Measurements from ENCODE around the gene FBXL14.

The FBXL14 gene

DNA sequence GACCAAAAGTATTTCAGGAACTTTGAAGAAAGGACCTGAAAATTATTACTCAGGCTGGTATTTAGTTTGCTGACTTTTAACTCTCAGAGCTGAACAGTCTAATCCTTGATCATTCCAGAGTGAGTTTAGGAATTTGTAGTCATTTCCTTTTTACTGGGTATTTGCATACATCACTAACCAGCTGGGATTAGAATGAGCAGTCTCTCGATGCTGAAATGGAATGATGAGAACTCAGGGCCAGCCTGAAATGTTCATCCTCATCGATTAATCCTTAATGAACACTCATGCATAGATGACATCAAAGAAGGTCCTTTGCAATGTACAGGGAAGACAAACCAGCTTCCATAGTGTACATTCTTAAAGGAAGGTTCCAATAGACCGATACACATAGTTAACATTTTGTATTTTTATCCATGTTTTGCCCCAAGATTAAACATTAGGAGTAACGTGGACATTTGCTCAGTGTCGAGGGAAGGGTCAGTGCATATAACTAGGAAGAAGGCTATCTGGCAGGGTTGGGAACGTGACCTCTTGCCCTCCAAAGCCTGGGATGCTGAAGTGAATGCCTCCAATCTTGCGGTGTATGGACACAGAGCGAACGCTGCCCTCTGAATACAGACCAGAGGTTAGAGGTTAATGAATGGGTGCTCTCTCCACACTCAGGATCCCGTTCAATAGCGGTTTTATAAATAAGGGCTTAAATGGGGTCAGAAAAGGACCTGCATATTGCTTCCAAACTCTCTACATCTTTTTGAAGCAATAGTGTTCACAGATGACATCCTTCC lies 14.5 kb downstream of the FBXL14 start:
- peaks cover 99% of the 10 kb centered on the region for H3K79me2 ChIP-seq (ENCODE audit: insufficient read depth, low read depth)
- peaks cover 27% of the 10 kb centered on the region for H4K20me1 ChIP-seq (ENCODE audit: insufficient read depth)
- TF ChIP-seq, protein P1, sequence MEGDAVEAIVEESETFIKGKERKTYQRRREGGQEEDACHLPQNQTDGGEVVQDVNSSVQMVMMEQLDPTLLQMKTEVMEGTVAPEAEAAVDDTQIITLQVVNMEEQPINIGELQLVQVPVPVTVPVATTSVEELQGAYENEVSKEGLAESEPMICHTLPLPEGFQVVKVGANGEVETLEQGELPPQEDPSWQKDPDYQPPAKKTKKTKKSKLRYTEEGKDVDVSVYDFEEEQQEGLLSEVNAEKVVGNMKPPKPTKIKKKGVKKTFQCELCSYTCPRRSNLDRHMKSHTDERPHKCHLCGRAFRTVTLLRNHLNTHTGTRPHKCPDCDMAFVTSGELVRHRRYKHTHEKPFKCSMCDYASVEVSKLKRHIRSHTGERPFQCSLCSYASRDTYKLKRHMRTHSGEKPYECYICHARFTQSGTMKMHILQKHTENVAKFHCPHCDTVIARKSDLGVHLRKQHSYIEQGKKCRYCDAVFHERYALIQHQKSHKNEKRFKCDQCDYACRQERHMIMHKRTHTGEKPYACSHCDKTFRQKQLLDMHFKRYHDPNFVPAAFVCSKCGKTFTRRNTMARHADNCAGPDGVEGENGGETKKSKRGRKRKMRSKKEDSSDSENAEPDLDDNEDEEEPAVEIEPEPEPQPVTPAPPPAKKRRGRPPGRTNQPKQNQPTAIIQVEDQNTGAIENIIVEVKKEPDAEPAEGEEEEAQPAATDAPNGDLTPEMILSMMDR (conservative IDR thresholded peaks at IDR 0.05; ENCODE audit: low read depth, low read length), result no peak
- no peak overlapping the region for H3K4me3 ChIP-seq (IDR thresholded peaks at IDR 0.05; ENCODE audit: insufficient read depth, low read depth, low read length)
- no peak overlapping the region; the same call in 1 of the 2 replicates for H3K27ac ChIP-seq
- no peaks in the 10 kb centered on the region for H3K36me3 ChIP-seq (ENCODE audit: insufficient read depth)
- peak overlapping the region; percentile 24; the same call in 1 of the 2 replicates for H3K4me2 ChIP-seq
- H3K27me3 ChIP-seq (ENCODE audit: insufficient read depth, low read depth), result no peaks in the 10 kb centered on the region
- peaks cover 76% of the 10 kb centered on the region for H3K4me1 ChIP-seq (ENCODE audit: low read depth, poor library complexity, severe bottlenecking)
- H2AFZ ChIP-seq (ENCODE audit: low read depth), result no peak overlapping the region
- H3K9ac ChIP-seq, result no peak overlapping the region

DNA sequence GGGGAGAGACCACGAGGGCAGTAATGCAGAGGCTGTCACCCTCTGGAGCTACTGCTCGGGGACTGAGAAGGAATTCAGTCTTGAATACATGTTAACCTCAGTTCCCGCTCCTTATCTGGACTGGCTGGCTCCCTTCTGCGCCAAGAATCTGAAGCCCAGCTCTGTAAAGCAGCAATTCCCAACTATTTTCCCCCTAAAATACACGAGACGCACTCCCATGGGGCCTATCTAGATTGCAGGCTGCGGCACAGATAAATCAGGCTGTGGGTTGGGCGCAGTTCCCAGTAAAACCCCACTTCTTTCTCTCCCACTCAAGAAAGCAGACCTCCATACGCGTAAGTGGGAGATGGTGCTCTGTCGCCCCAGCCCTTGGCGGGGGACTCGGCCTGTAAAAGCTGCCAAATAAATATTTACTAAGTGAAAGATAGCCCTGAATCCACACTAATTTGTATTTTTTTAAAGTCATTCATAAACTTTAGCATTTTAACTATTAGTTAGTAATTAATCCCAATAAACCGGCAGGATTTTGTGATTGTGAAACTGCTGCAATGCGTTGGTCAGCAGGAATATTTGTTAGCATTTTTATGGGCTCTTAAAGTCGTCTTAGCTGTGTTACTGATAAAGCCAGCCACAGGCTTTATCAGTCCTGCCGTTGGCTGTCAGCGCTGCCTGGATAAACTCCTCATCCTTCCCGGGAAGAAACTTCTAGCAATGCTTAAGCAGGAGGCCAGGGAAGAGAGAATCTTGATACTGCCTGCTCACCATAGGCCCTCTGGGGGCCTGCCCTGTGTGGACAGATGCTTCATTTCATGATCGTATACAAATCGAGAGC lies 17.8 kb downstream of the FBXL14 start:
- H3K27ac ChIP-seq, result no peak overlapping the region

DNA sequence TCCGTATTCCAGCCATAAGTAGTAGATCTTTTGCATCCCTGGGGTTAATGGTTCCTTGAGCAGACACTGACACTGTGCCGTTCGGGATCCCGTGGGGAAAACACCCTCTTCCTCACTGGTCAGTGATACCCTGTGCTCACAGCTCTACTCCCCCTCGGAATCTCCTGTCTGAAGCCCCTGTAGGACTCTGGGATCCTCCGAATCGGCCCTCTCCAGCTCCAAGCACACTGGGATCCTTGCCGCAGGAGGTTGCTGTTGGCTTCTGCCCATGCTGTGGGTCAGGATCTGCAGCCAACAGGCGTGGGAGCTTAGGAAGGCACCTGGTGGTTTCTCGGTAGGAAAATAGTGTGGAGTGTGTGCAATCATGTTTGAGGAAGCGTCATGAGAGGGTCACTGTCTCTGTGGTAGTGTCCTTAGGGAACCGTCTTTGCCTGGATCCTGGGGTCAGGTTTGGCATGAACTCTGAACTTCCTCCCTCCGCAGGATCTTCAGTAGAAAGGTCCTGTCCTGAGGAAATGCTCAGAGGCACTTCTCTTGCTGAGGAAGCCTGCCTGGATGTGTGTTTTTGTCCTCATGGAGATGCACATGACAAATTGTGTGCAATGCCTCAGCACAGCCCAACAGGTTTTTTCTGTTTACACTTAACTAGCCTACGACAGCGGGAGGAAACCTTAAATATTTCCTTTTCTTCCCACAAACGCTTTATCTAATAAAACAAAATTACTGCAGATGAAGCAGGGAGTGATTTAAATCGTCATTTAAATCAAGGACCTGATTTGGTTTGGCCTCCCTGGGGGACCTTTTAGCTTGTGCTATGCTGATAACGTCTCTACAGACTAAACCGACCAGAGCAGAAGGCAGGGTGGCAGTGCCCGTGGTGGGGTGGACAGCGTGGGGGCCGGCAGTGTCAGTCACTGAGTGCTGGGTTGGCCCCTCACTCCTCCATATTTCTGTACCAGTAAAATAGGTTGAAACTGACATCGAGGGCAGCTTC lies 18.7 kb downstream of the FBXL14 start:
- Histone ChIP-seq H3K9ac (no peak overlapping the region), H3K36me3 (ENCODE audit: insufficient read depth) (no peaks in the 10 kb centered on the region), H3K27ac (peak overlapping the region; percentile 14; the same call in 1 of the 2 replicates), H3K4me1 (ENCODE audit: low read depth, poor library complexity, severe bottlenecking) (peaks cover 57% of the 10 kb centered on the region), H3K27me3 (ENCODE audit: insufficient read depth, low read depth) (no peaks in the 10 kb centered on the region), H4K20me1 (ENCODE audit: insufficient read depth) (peaks cover 11% of the 10 kb centered on the region; the same call in 1 of the 2 replicates), H3K4me2 (no peak overlapping the region), H3K4me3 (IDR thresholded peaks at IDR 0.05; ENCODE audit: insufficient read depth, low read depth, low read length) (no peak overlapping the region), H3K79me2 (ENCODE audit: insufficient read depth, low read depth) (peaks cover 98% of the 10 kb centered on the region), H2AFZ (ENCODE audit: low read depth) (no peak overlapping the region)
- TF ChIP-seq, protein P1 (conservative IDR thresholded peaks at IDR 0.05; ENCODE audit: low read depth, low read length), result no peak

More for the DNA sequence above, 17.8 kb downstream of the FBXL14 start:
- no peaks in the 10 kb centered on the region for H3K36me3 ChIP-seq (ENCODE audit: insufficient read depth)
- no peaks in the 10 kb centered on the region for H3K27me3 ChIP-seq (ENCODE audit: insufficient read depth, low read depth)
- H3K4me1 ChIP-seq (ENCODE audit: low read depth, poor library complexity, severe bottlenecking), result peaks cover 57% of the 10 kb centered on the region
- TF ChIP-seq, protein P1 (conservative IDR thresholded peaks at IDR 0.05; ENCODE audit: low read depth, low read length), result no peak
- no peak overlapping the region for H3K9ac ChIP-seq
- no peak overlapping the region for H3K4me3 ChIP-seq (IDR thresholded peaks at IDR 0.05; ENCODE audit: insufficient read depth, low read depth, low read length)
- no peak overlapping the region for H2AFZ ChIP-seq (ENCODE audit: low read depth)
- H4K20me1 ChIP-seq (ENCODE audit: insufficient read depth), result peaks cover 14% of the 10 kb centered on the region; the same call in 1 of the 2 replicates
- H3K79me2 ChIP-seq (ENCODE audit: insufficient read depth, low read depth), result peaks cover 98% of the 10 kb centered on the region
- no peak overlapping the region for H3K4me2 ChIP-seq

DNA sequence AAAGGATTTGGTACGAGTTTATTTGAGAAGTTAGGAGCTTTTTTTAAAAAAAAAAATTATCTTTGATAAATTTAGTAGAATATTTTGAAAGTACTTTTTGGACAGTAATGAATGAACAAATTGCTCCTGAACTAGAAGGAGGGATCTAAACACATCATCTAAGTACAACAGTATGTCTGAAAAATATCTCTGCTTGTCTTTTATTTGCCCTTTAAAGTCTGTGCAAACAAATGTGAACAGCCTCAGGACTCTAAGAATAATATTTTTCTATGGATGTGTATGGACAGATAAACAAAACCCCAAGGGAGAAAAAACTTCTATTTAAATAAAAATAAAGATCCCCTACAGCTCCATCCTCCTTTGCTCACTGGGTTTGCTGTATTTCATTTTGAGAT lies 19.5 kb downstream of the FBXL14 start:
- Histone ChIP-seq H3K4me2 (no peak overlapping the region), H3K4me1 (ENCODE audit: low read depth, poor library complexity, severe bottlenecking) (peaks cover 57% of the 10 kb centered on the region), H2AFZ (ENCODE audit: low read depth) (no peak overlapping the region), H3K36me3 (ENCODE audit: insufficient read depth) (no peaks in the 10 kb centered on the region), H3K79me2 (ENCODE audit: insufficient read depth, low read depth) (peaks cover 98% of the 10 kb centered on the region), H3K9ac (no peak overlapping the region), H3K4me3 (IDR thresholded peaks at IDR 0.05; ENCODE audit: insufficient read depth, low read depth, low read length) (no peak overlapping the region), H3K27me3 (ENCODE audit: insufficient read depth, low read depth) (no peaks in the 10 kb centered on the region), H3K27ac (peak overlapping the region; percentile 14; the same call in 1 of the 2 replicates), H4K20me1 (ENCODE audit: insufficient read depth) (peaks cover 18% of the 10 kb centered on the region; the same call in 1 of the 2 replicates)
- TF ChIP-seq, protein P1 (conservative IDR thresholded peaks at IDR 0.05; ENCODE audit: low read depth, low read length), result no peak
